IPS-18a (cell line): Measurements from ENCODE around the gene PPP1R14C.

ENCODE experiments used
- H3K27ac ChIP-seq: one replicate; pipeline ENCODE4 v1.5.1; 2013; ENCODE audit warnings: low read length
- H3K27me3 ChIP-seq: one replicate; pipeline ENCODE4 v1.6.1; 2013; ENCODE audit warnings: mild to moderate bottlenecking, low read length; ENCODE audit not compliant: control insufficient read depth, insufficient read depth
- H3K36me3 ChIP-seq: one replicate; pipeline ENCODE4 v1.6.1; 2013; ENCODE audit warnings: low read depth, low read length; ENCODE audit not compliant: control insufficient read depth
- H3K4me1 ChIP-seq: one replicate; pipeline ENCODE4 v1.6.1; 2013; ENCODE audit warnings: low read depth, low read length; ENCODE audit not compliant: control insufficient read depth
- H3K4me3 ChIP-seq: one replicate; pipeline ENCODE4 v1.5.1; 2013; ENCODE audit warnings: low read length
- H3K9ac ChIP-seq: one replicate; pipeline ENCODE4 v1.6.1; 2013; ENCODE audit warnings: mild to moderate bottlenecking, low read length, moderate library complexity
- H3K9me3 ChIP-seq: one replicate; pipeline ENCODE4 v1.6.1; 2013; ENCODE audit warnings: low read depth, low read length; ENCODE audit not compliant: control insufficient read depth

The PPP1R14C gene

DNA sequence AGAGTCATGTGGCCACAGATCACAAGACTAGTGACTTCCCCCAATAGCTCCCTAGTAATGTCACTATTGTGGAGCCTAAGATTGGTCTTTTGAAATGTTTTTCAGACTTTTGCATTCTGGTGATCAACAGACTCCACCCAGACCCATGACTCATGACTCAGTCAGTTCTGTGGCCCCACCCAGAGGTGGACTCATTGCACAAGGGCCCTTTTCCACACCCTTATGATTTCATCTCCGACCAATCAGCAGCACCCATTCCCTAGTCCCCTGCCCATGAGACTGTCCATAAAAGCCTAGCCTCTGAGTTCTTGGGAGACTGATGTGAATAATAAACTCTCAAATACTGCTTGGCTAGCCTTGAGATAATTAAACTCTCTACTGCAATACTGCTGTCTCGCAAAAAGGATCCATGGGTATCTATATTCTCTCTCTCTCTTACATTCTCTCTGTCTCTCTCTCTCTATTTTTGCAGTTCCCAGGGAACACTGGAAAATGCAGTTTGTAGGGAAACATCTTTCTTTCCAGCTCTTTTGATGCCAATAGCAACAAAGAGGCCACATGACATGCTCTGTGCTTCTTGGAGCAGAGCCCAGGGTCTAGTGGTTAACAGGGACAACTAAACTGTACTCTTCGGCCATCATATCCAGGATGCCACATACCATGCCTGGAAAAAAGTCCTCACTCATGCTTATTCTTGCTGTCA lies 154.6 kb downstream of the PPP1R14C start:
- H3K9ac ChIP-seq, result no peak overlapping the region
- no peaks in the 10 kb centered on the region for H3K27me3 ChIP-seq
- H3K4me1 ChIP-seq, result no peaks in the 10 kb centered on the region
- H3K27ac ChIP-seq, result no peak overlapping the region
- H3K4me3 ChIP-seq, result no peak overlapping the region
- H3K36me3 ChIP-seq, result no peaks in the 10 kb centered on the region
- peaks cover 12% of the 10 kb centered on the region for H3K9me3 ChIP-seq

DNA sequence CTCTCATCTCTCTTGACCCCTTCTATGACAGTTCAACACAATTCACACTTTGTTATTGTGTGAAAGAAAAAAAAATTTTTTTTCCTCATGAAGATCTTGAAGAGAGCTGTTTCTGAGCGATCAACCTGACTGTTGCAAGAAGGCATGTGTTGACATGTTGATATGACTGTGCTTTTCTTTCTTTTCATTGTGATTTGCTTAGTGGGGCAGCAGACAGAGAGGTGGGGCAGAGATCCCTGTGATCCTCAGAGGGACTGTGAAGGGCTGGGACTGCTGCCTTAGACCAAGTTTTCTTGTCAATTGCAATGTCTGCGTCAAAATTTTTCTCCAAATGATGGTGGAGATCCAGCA lies 155.2 kb downstream of the PPP1R14C start:
- H3K4me1 ChIP-seq, result no peaks in the 10 kb centered on the region
- H3K36me3 ChIP-seq, result no peaks in the 10 kb centered on the region
- no peak overlapping the region for H3K27ac ChIP-seq
- H3K4me3 ChIP-seq, result no peak overlapping the region
- H3K9ac ChIP-seq, result no peak overlapping the region
- H3K9me3 ChIP-seq, result peaks cover 12% of the 10 kb centered on the region
- no peaks in the 10 kb centered on the region for H3K27me3 ChIP-seq

DNA sequence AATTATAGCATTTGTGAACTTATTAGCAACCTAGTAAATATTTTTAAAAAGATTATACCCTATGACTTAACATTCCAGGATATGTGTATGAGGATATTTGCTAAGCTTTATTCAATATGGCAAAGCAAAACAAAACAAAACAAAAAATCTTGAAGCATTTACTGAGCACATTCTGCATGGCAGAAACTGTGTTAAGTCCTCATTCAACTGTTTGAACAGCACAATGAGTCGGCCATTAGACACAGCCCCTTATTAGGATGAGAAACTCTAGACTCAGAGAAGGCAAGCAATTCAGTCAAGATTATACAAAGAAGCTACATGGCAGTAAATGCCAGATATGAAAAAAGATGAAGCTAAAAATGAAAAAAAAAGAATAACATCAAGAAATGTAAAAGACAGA lies 155.8 kb downstream of the PPP1R14C start:
- Histone ChIP-seq H3K4me1 (no peaks in the 10 kb centered on the region), H3K4me3 (no peak overlapping the region), H3K9me3 (peaks cover 12% of the 10 kb centered on the region), H3K27me3 (no peaks in the 10 kb centered on the region), H3K36me3 (no peaks in the 10 kb centered on the region), H3K27ac (no peak overlapping the region), H3K9ac (no peak overlapping the region)
